Activated CD8-positive, alpha-beta T cell treated with anti-CD3 and anti-CD28 coated beads for 36 hours (primary cell): ENCODE measurements around the gene FAM229B. TPM values are rescaled to one million over a fixed set of nuclear protein-coding genes. Genes with fewer than 3 reads are reported as not detected.

Source experiments
- ATAC-seq: fragments of 200-7000 bp; cut with Tn5 transposase; one replicate; pipeline ENCODE4 v1.10.0; 2021; ENCODE audit warnings: mild to moderate bottlenecking, moderate library complexity
- CTCF ChIA-PET: fragments of 350-600 bp; sonication (Branson Sonifier 250); formaldehyde crosslinking; loops from one replicate; lab custom pipeline; 2021; ENCODE audit warnings: antibody characterized with exemption; lab: Charles Lee
- POLR2A ChIA-PET: fragments of 350-600 bp; sonication (Branson Sonifier 250); formaldehyde crosslinking; loops from one replicate; lab custom pipeline; 2021; ENCODE audit warnings: antibody characterized with exemption; lab: Charles Lee
- DNase-seq: peaks from one replicate; pipeline ENCODE4 v3.0.0-alpha.2; 2020
- H3K27ac Mint-ChIP-seq: one replicate; pipeline ENCODE4 v1.8.0; 2021; ENCODE audit warnings: mild to moderate bottlenecking, mixed read lengths
- H3K27me3 Mint-ChIP-seq: one replicate; pipeline ENCODE4 v1.8.0; 2021; ENCODE audit warnings: mixed read lengths
- H3K36me3 Mint-ChIP-seq: one replicate; pipeline ENCODE4 v1.8.0; 2021; ENCODE audit warnings: low read depth, mixed read lengths
- H3K4me1 Mint-ChIP-seq: one replicate; pipeline ENCODE4 v1.8.0; 2021; ENCODE audit warnings: low read depth, mixed read lengths
- H3K4me3 Mint-ChIP-seq: one replicate; pipeline ENCODE4 v1.8.0; 2021; ENCODE audit warnings: mild to moderate bottlenecking, moderate library complexity, mixed read lengths
- H3K9me3 Mint-ChIP-seq: one replicate; pipeline ENCODE4 v1.8.0; 2021; ENCODE audit warnings: mixed read lengths
- CTCF ChIP-seq: fragments of 200-600 bp; IDR thresholded peaks from one replicate; pipeline ENCODE4 v1.8.0; 2022; ENCODE audit warnings: antibody characterized with exemption, mild to moderate bottlenecking
- intact Hi-C: fragments of 100-400 bp; cut with micrococcal nuclease; formaldehyde crosslinking; loops from one replicate; pipeline ENCODE4 v1.10.0; 2022
- total RNA-seq, 2 experiments: library from RNA; stranded (reverse); gene quantifications; one replicate each; pipeline ENCODE4 v1.2.3, GENCODE V29; 2021

FAM229B gene
- total RNA-seq, 2 experiments from 2014 or later: 7.6 to 10.2 TPM

DNA sequence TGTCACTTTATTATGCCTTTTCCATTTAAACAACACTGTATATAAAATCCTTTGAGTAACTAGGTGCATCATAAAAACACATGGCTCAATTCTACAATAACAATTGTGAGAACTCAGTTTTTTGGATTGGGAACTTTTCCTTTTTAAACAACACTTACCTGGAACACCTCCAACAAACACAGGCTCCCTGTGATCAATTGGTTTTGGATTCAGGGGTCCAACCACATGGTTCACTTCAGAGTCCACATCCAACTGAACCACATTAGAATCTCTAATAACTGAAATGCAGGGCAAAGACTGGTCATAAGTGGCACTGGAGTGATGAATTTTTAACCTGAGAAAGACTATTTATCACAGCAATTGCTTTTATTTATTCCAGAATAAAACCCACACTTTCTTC is 26.5 kb downstream of the FAM229B start:
- ChIA-PET CTCF (no interaction called here), POLR2A (no interaction called here)
- peaks cover 25% of the 10 kb centered on the region for H3K4me1 Mint-ChIP-seq
- no peak overlapping the region for H3K4me3 Mint-ChIP-seq
- no peaks in the 10 kb centered on the region for H3K36me3 Mint-ChIP-seq
- intact Hi-C loops: no loop called here
- DNase-seq (no peak), ATAC-seq (no peak)
- H3K27me3 Mint-ChIP-seq: peaks cover 23% of the 10 kb centered on the region
- H3K9me3 Mint-ChIP-seq: no peaks in the 10 kb centered on the region
- TF ChIP-seq CTCF: no peak
- no peak overlapping the region for H3K27ac Mint-ChIP-seq

GRCh38 chr6:112114577-112115223 is 27.3 kb downstream of the FAM229B start:
- DNase-seq (no peak), ATAC-seq (no peak)
- Mint-ChIP-seq H3K27ac (no peak overlapping the region), H3K36me3 (no peaks in the 10 kb centered on the region), H3K4me1 (peaks cover 26% of the 10 kb centered on the region), H3K9me3 (no peaks in the 10 kb centered on the region), H3K4me3 (no peak overlapping the region), H3K27me3 (peaks cover 23% of the 10 kb centered on the region)
- no peak for TF ChIP-seq CTCF
- ChIA-PET POLR2A (no interaction called here), CTCF (interaction anchor here (4.1 kb wide), 1 partner anchor 49 kb away, joined by 23 read pairs; no protein-coding TSS in a partner anchor)
- intact Hi-C loops: loop anchor here (5.0 kb wide), 1 partner anchor 48 kb away; no protein-coding TSS in a partner anchor

DNA sequence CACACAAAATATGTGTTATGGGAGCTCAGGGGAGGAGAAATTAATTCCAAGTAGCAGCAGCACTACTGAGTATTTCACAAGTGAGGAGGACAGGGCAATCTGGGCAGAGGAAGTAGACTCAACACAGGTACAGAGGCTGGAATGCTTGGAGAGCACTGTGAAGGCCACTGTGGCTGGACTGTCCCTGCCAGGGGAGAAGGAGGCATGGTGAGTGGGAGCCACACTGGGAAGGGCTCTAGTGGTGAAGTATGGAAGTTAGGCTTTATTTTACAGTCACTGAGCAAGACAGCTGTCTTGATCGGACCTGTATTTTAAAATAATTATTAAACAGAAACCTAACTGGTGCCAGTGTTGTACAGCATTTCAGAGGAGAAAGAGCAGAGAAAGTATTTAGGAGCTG is 28.8 kb downstream of the FAM229B start:
- H3K4me1 Mint-ChIP-seq: peaks cover 26% of the 10 kb centered on the region

GRCh38 chr6:112117554-112117953 is 30.2 kb downstream of the FAM229B start:
- H3K4me3 Mint-ChIP-seq: peak overlapping the region; percentile 5

More for the DNA sequence above, 28.8 kb downstream of the FAM229B start:
- no peak for DNase-seq
- TF ChIP-seq CTCF: no peak
- CTCF ChIA-PET: interaction anchor here (0.6 to 4.1 kb wide), 2 partner anchors 20 to 47 kb away, joined by 3 to 23 read pairs; no protein-coding TSS in a partner anchor
- intact Hi-C loops: loop anchor here (5.0 kb wide), 1 partner anchor 46 kb away; no protein-coding TSS in a partner anchor
- H3K9me3 Mint-ChIP-seq: no peaks in the 10 kb centered on the region
- no peak overlapping the region for H3K27ac Mint-ChIP-seq
- no peaks in the 10 kb centered on the region for H3K36me3 Mint-ChIP-seq
- ATAC-seq: no peak
- peaks cover 23% of the 10 kb centered on the region for H3K27me3 Mint-ChIP-seq
- no peak overlapping the region for H3K4me3 Mint-ChIP-seq
- POLR2A ChIA-PET: no interaction called here

More at GRCh38 chr6:112117554-112117953, 30.2 kb downstream of the FAM229B start:
- TF ChIP-seq CTCF: no peak
- CTCF ChIA-PET: interaction anchor here (0.9 to 4.1 kb wide), 4 partner anchors 11 to 46 kb away, joined by 3 to 23 read pairs (median 3); partner anchors contain the start of genes FAM229B and TUBE1
- intact Hi-C loops: loop anchor here (5.0 kb wide), 1 partner anchor 45 kb away; no protein-coding TSS in a partner anchor
- H3K36me3 Mint-ChIP-seq: no peaks in the 10 kb centered on the region
- no peaks in the 10 kb centered on the region for H3K9me3 Mint-ChIP-seq
- ATAC-seq (peak; percentile 96), DNase-seq (peak; percentile 48)
- peak overlapping the region; percentile 85 for H3K27ac Mint-ChIP-seq
- peaks cover 22% of the 10 kb centered on the region for H3K27me3 Mint-ChIP-seq
- peaks cover 26% of the 10 kb centered on the region for H3K4me1 Mint-ChIP-seq
- POLR2A ChIA-PET: interaction anchor here (0.6 kb wide), 1 partner anchor 10 kb away, joined by 3 read pairs; no protein-coding TSS in a partner anchor
